Astrocyte (in vitro differentiated cells and primary cell): Measurements from ENCODE around the gene GHRH.

Source experiments
- CTCF ChIP-seq: IDR thresholded peaks from 2 replicates; pipeline ENCODE4 v1.5.1; 2011; ENCODE audit warnings: low read depth, mild to moderate bottlenecking, inconsistent platforms, low read length, moderate library complexity; ENCODE audit not compliant: insufficient read depth
- EZH2 ChIP-seq: IDR thresholded peaks from 2 replicates; pipeline ENCODE4 v1.6.1; 2012; ENCODE audit warnings: mild to moderate bottlenecking, low read length, inconsistent platforms; ENCODE audit not compliant: insufficient read depth

- no peak for TF ChIP-seq CTCF
- TF ChIP-seq EZH2: no peak
Measured at GRCh38 chr20:37298190-37298939, 36.8 kb upstream of the GHRH start.
